Testis (tissue), 2 donors: ENCODE measurements around the gene PPIG.

Experiments used
- POLR2A ChIP-seq: fragments of 450-650 bp; IDR thresholded peaks from one replicate; pipeline ENCODE4 v1.6.1; 2017; ENCODE audit warnings: antibody characterized with exemption, mild to moderate bottlenecking, moderate library complexity
- TF ChIP-seq, protein P1 (sequence below), 3 experiments: fragments of 450-650 bp in 2 of 3; fragments of 200-600 bp in 1 of 3; sonication (generic) in 1 of 3; IDR thresholded peaks; one replicate each; pipeline ENCODE4 v1.5.1; 2016 to 2019; ENCODE audit warnings: antibody characterized with exemption in 3 of 3, mild to moderate bottlenecking in 2 of 3, moderate library complexity in 1 of 3

- TF ChIP-seq POLR2A: no peak
- TF ChIP-seq, protein P1, sequence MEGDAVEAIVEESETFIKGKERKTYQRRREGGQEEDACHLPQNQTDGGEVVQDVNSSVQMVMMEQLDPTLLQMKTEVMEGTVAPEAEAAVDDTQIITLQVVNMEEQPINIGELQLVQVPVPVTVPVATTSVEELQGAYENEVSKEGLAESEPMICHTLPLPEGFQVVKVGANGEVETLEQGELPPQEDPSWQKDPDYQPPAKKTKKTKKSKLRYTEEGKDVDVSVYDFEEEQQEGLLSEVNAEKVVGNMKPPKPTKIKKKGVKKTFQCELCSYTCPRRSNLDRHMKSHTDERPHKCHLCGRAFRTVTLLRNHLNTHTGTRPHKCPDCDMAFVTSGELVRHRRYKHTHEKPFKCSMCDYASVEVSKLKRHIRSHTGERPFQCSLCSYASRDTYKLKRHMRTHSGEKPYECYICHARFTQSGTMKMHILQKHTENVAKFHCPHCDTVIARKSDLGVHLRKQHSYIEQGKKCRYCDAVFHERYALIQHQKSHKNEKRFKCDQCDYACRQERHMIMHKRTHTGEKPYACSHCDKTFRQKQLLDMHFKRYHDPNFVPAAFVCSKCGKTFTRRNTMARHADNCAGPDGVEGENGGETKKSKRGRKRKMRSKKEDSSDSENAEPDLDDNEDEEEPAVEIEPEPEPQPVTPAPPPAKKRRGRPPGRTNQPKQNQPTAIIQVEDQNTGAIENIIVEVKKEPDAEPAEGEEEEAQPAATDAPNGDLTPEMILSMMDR (IDR thresholded peaks at IDR 0.05): no peak
Observed at GRCh38 chr2:169623235-169623634, 39.1 kb downstream of the PPIG start.
